Cardiac muscle cell (in vitro differentiated cells and primary cell): ENCODE measurements around the gene CYP2S1. TPM values are rescaled to one million over a fixed set of nuclear protein-coding genes. Genes with fewer than 3 reads are reported as not detected.

Source experiments
- DNase-seq, 2 donors: peaks; one replicate each; pipeline versions ENCODE4 v3.0.0 to v3.0.0-alpha.2; 2010 to 2017; ENCODE audit warnings: low read depth in 1 of 2, low spot score in 1 of 2
- H3K27ac ChIP-seq: fragments of 200-600 bp; sonication (generic); 2 replicates; pipeline ENCODE4 v1.5.1; 2016
- H3K27me3 ChIP-seq: fragments of 200-600 bp; sonication (generic); 2 replicates; pipeline ENCODE4 v1.6.0; 2016; ENCODE audit warnings: control low read depth
- H3K36me3 ChIP-seq: fragments of 200-600 bp; sonication (generic); 2 replicates; pipeline ENCODE4 v1.5.1; 2016; ENCODE audit warnings: control low read depth
- H3K4me1 ChIP-seq: fragments of 200-600 bp; sonication (generic); 2 replicates; pipeline ENCODE4 v1.8.1; 2017; ENCODE audit warnings: low read depth, mild to moderate bottlenecking, mixed run types
- H3K4me3 ChIP-seq: fragments of 200-600 bp; sonication (generic); 2 replicates; pipeline ENCODE4 v1.5.1; 2016; ENCODE audit warnings: mild to moderate bottlenecking
- H3K9me3 ChIP-seq: fragments of 200-600 bp; sonication (generic); 2 replicates; pipeline ENCODE4 v1.5.1; 2017; ENCODE audit warnings: low read depth, mild to moderate bottlenecking, control low read depth
- polyA plus RNA-seq: library from polyadenylated mRNA; unstranded; fragments of >200 nt; fragmentation: Nextera tagmentation; extraction: Ambion mirVana; gene quantifications from 2 replicates; pipeline ENCODE4 v1.2.1, GENCODE V29; 2016
- total RNA-seq: library from RNA; depleted of rRNA; stranded (reverse); fragments of >200 nt; gene quantifications from 2 replicates; pipeline ENCODE4 v1.2.3, GENCODE V29; 2016
- TF ChIP-seq, protein P1 (sequence below): IDR thresholded peaks from 2 replicates; pipeline ENCODE4 v1.5.1; 2012; ENCODE audit warnings: low read depth, mild to moderate bottlenecking, low read length

The CYP2S1 gene
- total and polyA plus RNA-seq, 2 experiments from 2014 or later: 1.8 to 2.3 TPM

DNA sequence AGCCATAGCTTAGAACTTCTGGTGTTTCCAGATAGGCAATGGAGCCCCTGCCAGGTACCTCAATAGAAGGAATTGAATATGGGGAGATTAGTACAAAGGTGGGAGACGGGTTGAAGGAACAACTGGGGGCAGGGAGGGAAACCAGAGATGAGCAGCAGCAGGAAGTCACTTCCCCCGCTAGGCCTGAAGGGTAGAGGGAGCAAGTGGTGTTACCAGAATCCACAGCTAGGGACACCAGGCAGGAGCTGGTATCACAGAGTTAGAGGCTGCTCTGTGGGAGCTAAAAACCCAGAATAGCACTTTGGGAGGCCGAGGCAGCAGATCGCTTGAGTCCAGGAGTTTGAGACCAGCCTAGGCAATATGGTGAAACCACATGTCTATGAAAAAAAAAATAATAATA is 55.9 kb downstream of the CYP2S1 start:
- peaks cover 20% of the 10 kb centered on the region for H3K36me3 ChIP-seq
- no peak overlapping the region for H3K4me3 ChIP-seq
- no peaks in the 10 kb centered on the region for H3K27me3 ChIP-seq
- no peaks in the 10 kb centered on the region for H3K9me3 ChIP-seq
- no peak overlapping the region for H3K27ac ChIP-seq
- TF ChIP-seq, protein P1, sequence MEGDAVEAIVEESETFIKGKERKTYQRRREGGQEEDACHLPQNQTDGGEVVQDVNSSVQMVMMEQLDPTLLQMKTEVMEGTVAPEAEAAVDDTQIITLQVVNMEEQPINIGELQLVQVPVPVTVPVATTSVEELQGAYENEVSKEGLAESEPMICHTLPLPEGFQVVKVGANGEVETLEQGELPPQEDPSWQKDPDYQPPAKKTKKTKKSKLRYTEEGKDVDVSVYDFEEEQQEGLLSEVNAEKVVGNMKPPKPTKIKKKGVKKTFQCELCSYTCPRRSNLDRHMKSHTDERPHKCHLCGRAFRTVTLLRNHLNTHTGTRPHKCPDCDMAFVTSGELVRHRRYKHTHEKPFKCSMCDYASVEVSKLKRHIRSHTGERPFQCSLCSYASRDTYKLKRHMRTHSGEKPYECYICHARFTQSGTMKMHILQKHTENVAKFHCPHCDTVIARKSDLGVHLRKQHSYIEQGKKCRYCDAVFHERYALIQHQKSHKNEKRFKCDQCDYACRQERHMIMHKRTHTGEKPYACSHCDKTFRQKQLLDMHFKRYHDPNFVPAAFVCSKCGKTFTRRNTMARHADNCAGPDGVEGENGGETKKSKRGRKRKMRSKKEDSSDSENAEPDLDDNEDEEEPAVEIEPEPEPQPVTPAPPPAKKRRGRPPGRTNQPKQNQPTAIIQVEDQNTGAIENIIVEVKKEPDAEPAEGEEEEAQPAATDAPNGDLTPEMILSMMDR: no peak
- no peak for DNase-seq
- no peaks in the 10 kb centered on the region for H3K4me1 ChIP-seq

- no peaks in the 10 kb centered on the region for H3K27me3 ChIP-seq
- no peaks in the 10 kb centered on the region for H3K4me1 ChIP-seq
- no peak overlapping the region for H3K4me3 ChIP-seq
- H3K9me3 ChIP-seq: no peaks in the 10 kb centered on the region
- no peak for DNase-seq
- peaks cover 20% of the 10 kb centered on the region for H3K36me3 ChIP-seq
- TF ChIP-seq, protein P1: no peak
- no peak overlapping the region for H3K27ac ChIP-seq
Measured at GRCh38 chr19:41249707-41250423, 56.8 kb downstream of the CYP2S1 start.

GRCh38 chr19:41253660-41254059 is 60.6 kb downstream of the CYP2S1 start:
- Histone ChIP-seq H3K27me3 (no peaks in the 10 kb centered on the region), H3K4me3 (no peak overlapping the region), H3K9me3 (no peaks in the 10 kb centered on the region), H3K4me1 (no peaks in the 10 kb centered on the region), H3K36me3 (peaks cover 27% of the 10 kb centered on the region), H3K27ac (no peak overlapping the region)
- TF ChIP-seq, protein P1: no peak
- DNase-seq: no peak

GRCh38 chr19:41255171-41255570 is 62.2 kb downstream of the CYP2S1 start:
- Histone ChIP-seq H3K27ac (no peak overlapping the region), H3K36me3 (peaks cover 24% of the 10 kb centered on the region), H3K4me3 (no peak overlapping the region), H3K4me1 (no peaks in the 10 kb centered on the region), H3K27me3 (no peaks in the 10 kb centered on the region), H3K9me3 (no peaks in the 10 kb centered on the region)
- no peak for DNase-seq
- TF ChIP-seq, protein P1: no peak

Other genes starting within 250 kb of the CYP2S1 start
- gene CYP2B6, start 201.9 kb upstream of the CYP2S1 start, total RNA-seq: not detected in 2 replicates
- gene CYP2B6, start 201.9 kb upstream of the CYP2S1 start, polyA plus RNA-seq: not detected in 2 replicates
- not detected in 2 replicates for gene CYP2A13, start 104.8 kb upstream of the CYP2S1 start, total RNA-seq
- gene CYP2A13, start 104.8 kb upstream of the CYP2S1 start, polyA plus RNA-seq: not detected in 2 replicates
- gene CYP2F1, start 78.8 kb upstream of the CYP2S1 start, total RNA-seq: not detected in 2 replicates
- gene CYP2F1, start 78.8 kb upstream of the CYP2S1 start, polyA plus RNA-seq: not detected in 2 replicates
- gene AXL, start 26.0 kb downstream of the CYP2S1 start, total RNA-seq: 62.7 and 68.5 TPM in 2 replicates
- gene AXL, start 26.0 kb downstream of the CYP2S1 start, polyA plus RNA-seq: 16.6 and 26.2 TPM in 2 replicates
- gene HNRNPUL1, start 71.2 kb downstream of the CYP2S1 start, total RNA-seq: 159 and 195 TPM in 2 replicates
- gene HNRNPUL1, start 71.2 kb downstream of the CYP2S1 start, polyA plus RNA-seq: 148 and 216 TPM in 2 replicates
- gene CCDC97, start 117.0 kb downstream of the CYP2S1 start, total RNA-seq: 24.6 and 25.2 TPM in 2 replicates
- gene CCDC97, start 117.0 kb downstream of the CYP2S1 start, polyA plus RNA-seq: 29.7 and 32.4 TPM in 2 replicates
- 19.4 and 32.6 TPM in 2 replicates for gene TGFB1, start 160.7 kb downstream of the CYP2S1 start, total RNA-seq
- 34.8 and 52.3 TPM in 2 replicates for gene TGFB1, start 160.7 kb downstream of the CYP2S1 start, polyA plus RNA-seq
- 5.3 and 7.8 TPM in 2 replicates for gene B9D2, start 170.9 kb downstream of the CYP2S1 start, total RNA-seq
- 10.8 and 10.9 TPM in 2 replicates for gene B9D2, start 170.9 kb downstream of the CYP2S1 start, polyA plus RNA-seq
- gene TMEM91, start 183.3 kb downstream of the CYP2S1 start, total RNA-seq: 16.8 and 21.8 TPM in 2 replicates
- 14.5 and 18.1 TPM in 2 replicates for gene TMEM91, start 183.3 kb downstream of the CYP2S1 start, polyA plus RNA-seq
- gene EXOSC5, start 204.1 kb downstream of the CYP2S1 start, total RNA-seq: 24.5 and 31.4 TPM in 2 replicates
- 40.6 and 53.0 TPM in 2 replicates for gene EXOSC5, start 204.1 kb downstream of the CYP2S1 start, polyA plus RNA-seq
- 127 and 166 TPM in 2 replicates for gene BCKDHA, start 204.6 kb downstream of the CYP2S1 start, total RNA-seq
- 151 and 200 TPM in 2 replicates for gene BCKDHA, start 204.6 kb downstream of the CYP2S1 start, polyA plus RNA-seq
- 4.9 and 6.8 TPM in 2 replicates for gene B3GNT8, start 234.2 kb downstream of the CYP2S1 start, total RNA-seq
- gene B3GNT8, start 234.2 kb downstream of the CYP2S1 start, polyA plus RNA-seq: 4.8 and 5.9 TPM in 2 replicates
- gene DMAC2, start 246.7 kb downstream of the CYP2S1 start, total RNA-seq: 78.5 and 110 TPM in 2 replicates
- gene DMAC2, start 246.7 kb downstream of the CYP2S1 start, polyA plus RNA-seq: 126 and 137 TPM in 2 replicates
- not detected in 2 replicates for gene ERICH4, start 249.9 kb downstream of the CYP2S1 start, total RNA-seq
- not detected in 2 replicates for gene ERICH4, start 249.9 kb downstream of the CYP2S1 start, polyA plus RNA-seq